GM21390 (cell line): ENCODE measurements around the gene ECE2.
A peak's percentile ranks its signal among the peaks of the same experiment; 100 is the strongest.
"Not testable (repeated sequence)": the region's sequence is repeated elsewhere in the genome, so short reads cannot be mapped to it uniquely, and the experiment has no call there.

Experiments
- ATAC-seq: cut with Tn5 transposase; IDR thresholded peaks from one replicate; pipeline ENCODE4 v1.9.1; 2021; ENCODE audit not compliant: unreplicated experiment

Gene ECE2

DNA sequence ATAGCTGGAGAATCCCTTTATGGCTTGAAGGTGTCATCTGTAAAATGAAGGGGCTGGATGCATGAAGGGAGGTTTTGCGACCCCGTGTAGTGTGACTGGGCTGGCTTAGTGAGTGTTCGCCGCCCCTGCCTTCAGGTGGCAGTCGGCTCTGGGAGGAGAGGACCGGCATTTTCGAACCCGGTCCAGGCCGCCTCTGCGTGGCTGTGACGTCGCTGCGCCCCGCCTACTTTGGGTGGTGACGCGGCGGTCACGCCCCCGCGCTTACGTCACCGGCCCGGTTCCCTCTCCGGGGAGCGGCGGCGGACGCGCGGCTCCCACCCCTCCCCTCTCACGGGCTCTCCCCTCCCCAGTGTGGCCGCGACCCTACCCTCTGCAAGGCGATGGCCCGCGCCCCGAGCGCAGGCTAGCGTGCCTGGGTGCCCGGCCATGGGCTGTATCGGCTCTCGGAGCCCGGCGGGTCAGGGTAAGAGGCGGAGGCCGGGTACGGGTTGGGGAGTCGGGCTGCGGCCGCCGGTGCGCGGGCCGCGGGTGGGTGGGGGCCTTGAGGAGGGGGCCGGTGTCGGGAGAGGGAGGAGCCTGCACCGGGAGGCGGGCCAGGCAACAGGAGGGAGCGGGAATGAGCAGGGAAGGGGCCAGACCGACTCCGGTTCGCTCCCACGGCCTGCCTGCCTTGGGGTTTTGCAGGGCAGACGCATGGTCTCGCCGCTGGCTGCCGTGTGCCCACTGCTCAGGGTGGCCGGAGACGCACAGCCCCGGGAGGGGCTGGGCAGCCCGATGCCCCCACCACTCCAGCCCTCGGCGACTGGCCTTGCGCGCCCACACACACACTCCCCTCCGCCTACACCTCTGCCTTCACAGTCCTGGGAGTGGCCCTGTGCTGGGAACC is 60.1 kb downstream of the ECE2 start:
- peak; percentile 77 for ATAC-seq

GRCh38 chr3:184336547-184337398 is 61.0 kb downstream of the ECE2 start:
- ATAC-seq = no peak

DNA sequence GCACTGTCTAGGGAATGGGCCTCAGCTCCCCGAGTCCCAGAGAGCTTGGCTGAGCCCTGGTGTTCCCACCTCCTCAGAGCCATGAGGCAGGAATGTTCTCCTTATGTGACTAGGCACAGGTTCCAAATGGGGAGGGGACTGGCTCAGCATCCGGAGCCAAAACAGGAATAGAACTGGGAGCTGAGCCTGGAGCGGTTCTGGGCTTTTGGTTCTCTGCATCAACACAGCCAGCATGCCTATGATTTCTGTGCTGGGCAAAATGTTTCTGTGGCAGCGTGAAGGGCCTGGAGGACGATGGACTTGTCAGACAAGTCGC is 61.5 kb downstream of the ECE2 start, which contains the start of gene FAM131A:
Gene FAM131A (plus strand): TSS at position 202 of the 316 bp plus-strand sequence. CDS start 31 bp downstream, at position 233.
- ATAC-seq = no peak

DNA sequence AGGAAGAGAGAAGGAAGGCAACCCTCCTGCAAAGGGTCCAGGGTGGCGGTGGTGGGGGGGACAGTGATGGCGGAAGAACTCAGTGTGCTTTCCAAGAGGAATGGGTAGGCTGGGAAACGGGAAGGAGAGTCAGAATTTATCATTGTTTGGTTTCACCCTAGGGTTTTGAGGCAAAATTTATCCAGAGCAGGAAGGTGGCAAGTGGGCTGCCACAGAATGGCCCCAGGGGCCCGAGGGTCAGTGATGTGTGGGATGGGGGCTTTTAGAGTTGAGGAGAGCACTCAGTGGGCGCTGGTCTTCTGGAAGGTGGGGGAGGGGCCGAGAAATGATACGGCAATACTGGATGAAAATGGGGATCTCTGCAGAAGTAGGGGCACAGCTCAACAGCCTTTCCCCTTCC is 62.2 kb downstream of the ECE2 start:
- no peak for ATAC-seq

DNA sequence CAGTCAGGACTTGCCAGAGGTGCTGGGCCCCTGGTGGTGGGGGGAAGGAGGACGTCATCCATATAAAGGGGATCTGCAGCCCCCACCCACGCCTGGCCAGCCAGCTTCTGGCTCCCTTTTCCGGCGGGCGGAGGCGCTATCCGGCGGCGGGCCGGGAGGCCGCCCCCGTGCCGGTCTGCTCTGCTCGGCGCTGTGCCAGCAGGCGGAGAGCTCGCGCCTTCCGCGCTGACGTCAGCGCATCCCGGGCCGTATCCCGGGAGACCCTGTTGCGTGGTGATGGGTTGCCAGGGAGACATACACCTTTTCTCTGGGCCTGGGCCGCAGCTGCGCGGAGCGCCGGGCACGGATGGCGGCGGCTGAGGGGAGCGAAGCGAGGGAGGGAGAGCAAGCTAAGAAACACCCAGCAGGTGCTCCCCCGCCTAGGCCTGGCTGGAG is 62.7 kb downstream of the ECE2 start:
- ATAC-seq = no peak

- no peak for ATAC-seq
Measured at GRCh38 chr3:184339001-184339400, 63.2 kb downstream of the ECE2 start.

GRCh38 chr3:184339451-184340135 is 63.8 kb downstream of the ECE2 start:
- ATAC-seq = not testable (repeated sequence)

- no peak for ATAC-seq
Measured at GRCh38 chr3:184341925-184342324, 66.1 kb downstream of the ECE2 start.
